SH-SY5Y (cell line): ENCODE data around the gene SLX4IP.

ENCODE experiments used
- GATA2 ChIP-seq: IDR thresholded peaks from 2 replicates; pipeline ENCODE4 v1.6.1; 2011; ENCODE audit warnings: mild to moderate bottlenecking, low read depth, low read length
- GATA3 ChIP-seq: IDR thresholded peaks from 2 replicates; pipeline ENCODE4 v1.6.1; 2011; ENCODE audit warnings: low read depth, mild to moderate bottlenecking, low read length, moderate library complexity

DNA sequence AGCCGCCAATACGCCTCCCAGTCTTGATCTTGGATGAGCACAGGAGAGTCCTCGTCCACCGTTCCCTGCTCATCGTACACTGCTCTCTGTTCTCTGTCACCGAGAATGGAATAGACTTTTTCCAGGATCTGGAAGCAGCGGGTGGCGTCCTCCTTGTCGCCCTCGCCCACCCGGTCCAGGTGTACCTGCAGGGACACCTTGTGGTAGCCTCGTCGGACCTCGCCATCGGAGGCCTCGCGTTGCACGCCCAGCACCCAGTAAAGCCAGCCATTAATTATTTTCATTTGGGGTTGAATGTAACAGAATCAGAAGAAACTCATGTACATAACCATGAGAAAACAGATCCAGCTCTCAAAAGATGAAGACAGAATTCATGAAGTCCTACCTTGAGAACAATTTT lies 178.8 kb downstream of the SLX4IP start:
- TF ChIP-seq GATA2 (no peak), GATA3 (no peak)
